ENCODE measurements around the gene SATB1.

SATB1 gene

DNA sequence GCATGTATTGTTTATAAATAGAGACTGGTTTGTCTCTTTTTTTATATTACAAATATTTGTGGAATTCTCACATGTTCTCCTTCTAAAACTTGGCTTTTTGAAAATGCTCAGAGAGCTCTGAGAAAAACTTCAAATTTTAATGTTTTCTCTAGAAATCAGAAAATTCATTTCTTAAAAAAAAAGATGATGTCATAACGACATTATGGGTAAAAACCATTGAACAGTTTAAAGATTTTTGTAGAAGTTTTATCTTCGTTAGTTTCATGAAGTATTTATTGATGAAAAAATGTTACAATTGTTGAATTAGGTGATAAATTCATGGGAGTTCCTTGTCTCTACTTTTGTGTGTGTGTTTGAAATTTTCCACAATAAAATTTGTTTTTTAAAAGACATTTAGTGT is 81.3 kb downstream of the SATB1 start:
- H3K4me3 ChIP-seq (ENCODE audit: low read length, poor library complexity, severe bottlenecking), result no peak overlapping the region
- H3K4me1 ChIP-seq (ENCODE audit: insufficient read depth, low read length, poor library complexity, severe bottlenecking), result no peaks in the 10 kb centered on the region
- no peak overlapping the region for H2AFZ ChIP-seq (ENCODE audit: low read length)
- no peaks in the 10 kb centered on the region for H3K9me2 ChIP-seq (replicated peaks; ENCODE audit: low read depth, low read length)
- no peak for TF ChIP-seq CTCF (conservative IDR thresholded peaks at IDR 0.05; ENCODE audit: low read length)
- no peak for TF ChIP-seq EZH2phosphoT487 (IDR thresholded peaks at IDR 0.05; ENCODE audit: borderline replicate concordance)
- H3K36me3 ChIP-seq (ENCODE audit: insufficient read depth, low read length), result peaks cover 12% of the 10 kb centered on the region
- no peaks in the 10 kb centered on the region for H3K27me3 ChIP-seq (ENCODE audit: insufficient read depth, low read length, poor library complexity, severe bottlenecking)
- H3F3A ChIP-seq (ENCODE audit: low read depth), result no peaks in the 10 kb centered on the region
- no peaks in the 10 kb centered on the region for H3K9me3 ChIP-seq (ENCODE audit: insufficient read depth, low read depth, low read length)
- H3K79me2 ChIP-seq (ENCODE audit: insufficient read depth, low read length), result no peaks in the 10 kb centered on the region
- no peaks in the 10 kb centered on the region for H4K20me1 ChIP-seq (ENCODE audit: insufficient read depth, low read length, poor library complexity, severe bottlenecking)
- H3K9ac ChIP-seq (ENCODE audit: low read depth, low read length, poor library complexity, severe bottlenecking), result no peak overlapping the region
- no peak overlapping the region for H3K4me2 ChIP-seq (ENCODE audit: low read depth, low read length, poor library complexity, severe bottlenecking)

DNA sequence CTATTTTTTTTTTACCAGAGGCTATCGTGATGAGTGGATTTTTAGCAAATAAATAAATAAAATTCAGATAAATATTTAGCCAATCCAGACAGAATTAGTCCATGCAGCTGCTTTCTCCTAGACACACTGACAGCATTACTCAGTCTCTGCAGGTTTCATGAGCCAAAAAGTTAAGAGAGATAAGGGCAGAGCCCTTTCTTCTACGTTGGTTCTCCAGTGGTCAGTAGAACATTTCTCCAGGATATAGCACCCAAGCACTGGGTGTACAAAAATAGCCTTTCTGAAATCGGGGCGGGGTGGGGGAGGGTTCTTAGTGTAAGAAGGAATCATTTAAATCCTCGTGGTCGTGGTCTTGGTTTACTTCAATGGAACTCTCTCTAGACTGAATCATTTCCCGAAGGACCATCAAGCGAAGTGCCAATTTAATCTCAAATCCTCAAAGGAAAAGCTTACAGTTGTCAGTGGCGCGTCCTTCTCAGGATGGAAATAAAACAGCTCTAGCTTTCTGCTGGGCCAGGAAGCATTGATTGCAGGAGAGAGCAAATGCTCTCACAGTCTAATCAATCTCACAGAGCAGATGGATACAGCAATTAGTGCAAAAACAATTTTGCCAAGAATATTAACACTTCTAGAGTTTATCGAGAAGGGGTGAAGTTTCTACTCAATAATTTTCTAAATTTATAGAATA is 86.2 kb downstream of the SATB1 start:
- Histone ChIP-seq H3K9me3 (ENCODE audit: insufficient read depth, low read depth, low read length) (no peaks in the 10 kb centered on the region), H2AFZ (ENCODE audit: low read length) (no peak overlapping the region), H3K9ac (ENCODE audit: low read depth, low read length, poor library complexity, severe bottlenecking) (no peak overlapping the region), H3K79me2 (ENCODE audit: insufficient read depth, low read length) (no peaks in the 10 kb centered on the region), H3F3A (ENCODE audit: low read depth) (no peaks in the 10 kb centered on the region), H3K9me2 (replicated peaks; ENCODE audit: low read depth, low read length) (no peaks in the 10 kb centered on the region), H3K4me1 (ENCODE audit: insufficient read depth, low read length, poor library complexity, severe bottlenecking) (peaks cover 16% of the 10 kb centered on the region), H3K4me3 (ENCODE audit: low read length, poor library complexity, severe bottlenecking) (no peak overlapping the region), H3K36me3 (ENCODE audit: insufficient read depth, low read length) (no peaks in the 10 kb centered on the region), H3K4me2 (ENCODE audit: low read depth, low read length, poor library complexity, severe bottlenecking) (no peak overlapping the region), H3K27me3 (ENCODE audit: insufficient read depth, low read length, poor library complexity, severe bottlenecking) (no peaks in the 10 kb centered on the region), H4K20me1 (ENCODE audit: insufficient read depth, low read length, poor library complexity, severe bottlenecking) (no peaks in the 10 kb centered on the region)
- no peak for TF ChIP-seq CTCF (conservative IDR thresholded peaks at IDR 0.05; ENCODE audit: low read length)
- TF ChIP-seq EZH2phosphoT487 (IDR thresholded peaks at IDR 0.05; ENCODE audit: borderline replicate concordance), result no peak

DNA sequence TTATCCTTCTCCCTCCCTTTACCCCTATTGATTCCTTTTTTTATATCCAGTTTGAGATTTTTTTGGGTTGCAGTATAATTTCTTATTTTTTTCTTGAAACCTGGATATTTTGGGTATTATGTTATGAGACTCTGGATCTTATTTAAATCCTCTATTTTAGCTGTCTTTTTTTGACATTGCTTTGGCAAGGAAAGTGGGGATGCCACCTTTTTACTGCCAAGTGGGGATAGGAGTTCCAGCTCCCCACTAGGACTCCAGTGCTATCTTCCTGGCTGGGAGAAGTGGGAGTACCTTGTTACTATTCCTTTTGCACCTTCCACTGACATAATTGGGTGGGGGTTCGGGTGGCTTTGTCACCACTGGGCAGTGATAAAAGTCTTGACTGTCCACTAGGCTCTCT is 87.9 kb downstream of the SATB1 start:
- Histone ChIP-seq H3K36me3 (ENCODE audit: insufficient read depth, low read length) (no peaks in the 10 kb centered on the region), H3K4me3 (ENCODE audit: low read length, poor library complexity, severe bottlenecking) (no peak overlapping the region), H3K4me2 (ENCODE audit: low read depth, low read length, poor library complexity, severe bottlenecking) (no peak overlapping the region), H3K9me2 (replicated peaks; ENCODE audit: low read depth, low read length) (no peaks in the 10 kb centered on the region), H2AFZ (ENCODE audit: low read length) (no peak overlapping the region), H3K4me1 (ENCODE audit: insufficient read depth, low read length, poor library complexity, severe bottlenecking) (peaks cover 16% of the 10 kb centered on the region), H4K20me1 (ENCODE audit: insufficient read depth, low read length, poor library complexity, severe bottlenecking) (no peaks in the 10 kb centered on the region), H3K27me3 (ENCODE audit: insufficient read depth, low read length, poor library complexity, severe bottlenecking) (no peaks in the 10 kb centered on the region), H3K9me3 (ENCODE audit: insufficient read depth, low read depth, low read length) (no peaks in the 10 kb centered on the region; the same call in 1 of the 2 replicates), H3K9ac (ENCODE audit: low read depth, low read length, poor library complexity, severe bottlenecking) (no peak overlapping the region), H3F3A (ENCODE audit: low read depth) (no peaks in the 10 kb centered on the region), H3K79me2 (ENCODE audit: insufficient read depth, low read length) (no peaks in the 10 kb centered on the region)
- TF ChIP-seq EZH2phosphoT487 (IDR thresholded peaks at IDR 0.05; ENCODE audit: borderline replicate concordance), result no peak
- no peak for TF ChIP-seq CTCF (conservative IDR thresholded peaks at IDR 0.05; ENCODE audit: low read length)
